Breast epithelium (tissue), 3 donors: ENCODE measurements around the gene TM4SF1.

Experiments used
- CTCF ChIP-seq, 3 donors: fragments of 450-650 bp; IDR thresholded peaks; one replicate each; pipeline ENCODE4 v1.5.1; 2016 to 2017; ENCODE audit warnings: antibody characterized with exemption in 3 of 3, mild to moderate bottlenecking in 3 of 3, moderate library complexity in 3 of 3
- POLR2A ChIP-seq: fragments of 450-650 bp; IDR thresholded peaks from one replicate; pipeline ENCODE4 v1.6.1; 2016; ENCODE audit warnings: antibody characterized with exemption, mild to moderate bottlenecking, moderate library complexity
- POLR2AphosphoS5 ChIP-seq, 3 donors: sonication (generic); formaldehyde crosslinking; IDR thresholded peaks; one replicate each; pipeline ENCODE4 v1.6.1; 2017; ENCODE audit warnings: antibody characterized with exemption in 3 of 3

- TF ChIP-seq CTCF (IDR thresholded peaks at IDR 0.05) = no peak
- no peak for TF ChIP-seq POLR2AphosphoS5 (IDR thresholded peaks at IDR 0.05)
- no peak for TF ChIP-seq POLR2A
These were observed 4.0 kb downstream of the TM4SF1 start for GRCh38 chr3:149373235-149374125.
